ENCODE results near the gene CDH16.
"Not testable (repeated sequence)": the region's sequence is repeated elsewhere in the genome, so short reads cannot be mapped to it uniquely, and the experiment has no call there.

CDH16 gene

GRCh38 chr16:66910175-66910940 lies 8.3 kb downstream of the CDH16 start:
- peak; percentile 53 for DNase-seq

DNA sequence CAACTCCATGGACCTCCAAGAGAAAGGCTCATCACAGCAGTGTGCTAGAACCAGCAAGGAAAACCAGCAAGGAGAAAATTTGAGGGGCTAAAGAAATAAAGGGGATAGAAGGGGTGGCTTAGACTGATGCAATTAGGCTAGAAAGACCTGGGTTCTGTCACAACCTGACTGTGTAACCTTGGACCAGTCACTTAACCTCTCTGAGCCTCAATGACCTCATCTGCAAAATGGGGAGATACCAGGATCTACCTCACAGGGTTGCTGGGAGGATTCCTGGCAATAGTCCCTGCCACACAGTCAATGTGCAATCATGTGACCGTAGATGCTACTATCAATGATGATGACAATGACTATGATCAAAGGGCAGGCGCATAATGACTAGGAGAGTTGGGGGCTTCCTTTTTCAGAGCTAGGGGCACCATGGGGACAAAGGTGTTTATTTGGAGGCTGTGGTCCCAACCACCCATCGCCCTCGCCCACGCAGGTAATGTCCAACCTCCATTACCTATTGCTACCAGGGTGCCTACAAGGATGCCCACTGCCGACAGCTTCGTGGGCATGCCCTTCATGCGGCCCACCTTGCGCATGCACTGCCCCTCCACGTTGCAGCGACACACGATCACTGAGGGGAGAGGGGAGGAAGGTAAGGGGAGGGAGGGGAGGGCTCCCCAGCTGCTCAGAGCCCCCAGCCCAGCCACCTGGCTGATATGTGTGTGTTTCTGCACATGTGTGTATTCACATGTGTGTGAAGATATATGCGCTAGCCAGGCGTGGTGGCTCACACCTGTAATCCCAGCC lies 9.7 kb downstream of the CDH16 start:
- peak; percentile 17 for DNase-seq

GRCh38 chr16:66908116-66908515 lies 10.6 kb downstream of the CDH16 start:
- DNase-seq, result no peak

- peak; percentile 27 for DNase-seq
Observed at GRCh38 chr16:66906916-66907836, 11.5 kb downstream of the CDH16 start.

- DNase-seq, result peak; percentile 21
Observed at GRCh38 chr16:66905633-66906539, 12.8 kb downstream of the CDH16 start.

GRCh38 chr16:66904846-66905632 lies 13.6 kb downstream of the CDH16 start:
- DNase-seq, result peak; percentile 31

GRCh38 chr16:66904428-66904845 lies 14.2 kb downstream of the CDH16 start:
- DNase-seq, result peak; percentile 37

DNA sequence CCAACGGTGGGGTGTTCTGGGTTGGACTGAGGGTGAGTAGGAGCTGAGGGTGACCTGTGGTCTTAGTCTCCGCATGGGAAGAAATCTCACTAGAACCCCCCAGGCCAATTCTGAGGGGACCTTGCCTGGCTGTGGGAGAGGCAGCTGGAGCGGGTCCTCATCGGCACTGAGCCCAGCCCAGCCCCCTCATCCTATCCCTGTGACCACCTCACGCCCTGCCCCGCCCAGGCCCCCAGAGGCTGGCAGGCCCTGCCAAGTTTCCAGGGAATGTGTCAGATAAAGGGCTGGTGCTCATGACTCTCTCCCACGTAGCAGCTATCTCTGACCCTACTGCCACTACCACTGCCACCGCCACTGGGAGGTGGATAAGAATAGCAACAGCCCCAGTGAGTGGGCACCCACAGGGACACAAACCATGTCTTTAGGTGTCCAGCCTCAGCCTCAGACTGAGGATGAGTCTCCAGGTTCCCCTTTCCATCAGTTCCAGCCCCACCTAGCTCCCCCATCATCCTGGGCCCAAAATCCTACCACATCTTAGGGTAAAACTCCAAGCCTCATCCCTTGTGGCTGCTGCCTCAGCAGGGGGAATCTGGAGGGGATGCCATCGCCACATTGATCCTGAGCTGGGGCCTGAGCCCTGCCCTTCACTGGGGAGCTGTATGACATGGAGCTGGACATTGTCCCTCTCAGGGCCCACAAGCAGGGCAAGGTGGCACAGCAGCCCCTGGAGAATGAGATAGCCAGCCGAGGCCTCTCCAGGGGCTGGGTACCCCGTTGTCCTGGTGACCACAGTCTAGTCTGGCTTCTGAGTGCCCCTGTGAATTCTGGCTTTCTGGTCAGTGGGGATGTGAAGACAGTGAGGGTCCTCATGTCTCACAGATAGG lies 14.9 kb downstream of the CDH16 start:
- peak; percentile 40 for DNase-seq

GRCh38 chr16:66902648-66903543 lies 15.8 kb downstream of the CDH16 start:
- peak; percentile 28 for DNase-seq

- DNase-seq, result no peak
Observed at GRCh38 chr16:66901626-66902025, 17.1 kb downstream of the CDH16 start.

- no peak for DNase-seq
Observed at GRCh38 chr16:66900721-66901441, 17.8 kb downstream of the CDH16 start.

GRCh38 chr16:66899945-66900710 lies 18.6 kb downstream of the CDH16 start:
- DNase-seq, result peak; percentile 42

DNA sequence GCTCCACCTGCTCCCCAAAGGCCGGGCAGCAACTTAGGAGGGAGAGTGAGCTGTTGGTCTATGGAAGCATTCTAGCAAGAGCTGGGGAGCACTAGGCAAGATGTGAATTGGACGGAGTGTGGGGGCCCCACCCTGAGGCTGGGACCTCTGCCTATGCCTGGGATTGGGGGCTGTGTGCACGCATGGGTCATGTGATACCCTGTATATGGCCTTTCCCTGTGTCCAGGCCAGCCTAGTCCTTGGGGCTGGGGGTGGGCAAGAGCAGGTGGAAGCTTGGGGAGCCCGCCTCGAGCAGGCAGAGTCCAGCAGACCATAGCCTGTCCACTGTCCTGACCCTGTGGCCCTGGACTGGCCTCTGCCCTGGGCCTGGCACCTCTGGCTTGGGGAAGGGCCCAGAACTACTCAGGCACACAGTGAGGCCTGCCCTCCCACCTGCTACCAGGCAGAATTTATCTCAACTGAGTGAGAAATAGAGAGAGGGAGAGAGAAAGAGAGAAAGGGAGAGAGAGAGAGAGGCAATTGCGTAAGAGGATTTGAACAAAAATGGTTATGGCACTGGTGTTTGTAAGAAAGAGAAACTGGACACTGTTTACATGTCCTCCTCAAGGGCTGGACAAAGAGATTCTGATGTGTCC lies 19.3 kb downstream of the CDH16 start:
- DNase-seq, result peak; percentile 21

DNA sequence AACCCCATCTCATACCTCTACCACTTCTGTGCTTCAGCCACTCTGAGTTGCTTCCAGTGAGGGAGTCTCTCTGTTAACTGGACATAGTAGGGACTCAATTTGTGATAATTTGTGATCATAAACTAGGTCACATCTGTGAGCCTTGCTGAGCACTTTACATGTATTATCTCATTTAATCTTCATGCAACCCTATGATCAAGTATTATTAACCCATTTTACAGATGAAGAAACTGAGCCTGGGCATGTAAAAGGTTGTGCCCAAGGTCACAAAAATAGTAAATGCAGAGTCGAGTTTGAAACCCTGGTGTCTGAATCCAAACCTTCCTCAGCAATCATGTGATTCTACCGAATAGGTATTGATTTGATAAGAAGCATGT lies 19.8 kb downstream of the CDH16 start:
- no peak for DNase-seq

- no peak for DNase-seq
Observed at GRCh38 chr16:66898207-66898606, 20.5 kb downstream of the CDH16 start.

DNA sequence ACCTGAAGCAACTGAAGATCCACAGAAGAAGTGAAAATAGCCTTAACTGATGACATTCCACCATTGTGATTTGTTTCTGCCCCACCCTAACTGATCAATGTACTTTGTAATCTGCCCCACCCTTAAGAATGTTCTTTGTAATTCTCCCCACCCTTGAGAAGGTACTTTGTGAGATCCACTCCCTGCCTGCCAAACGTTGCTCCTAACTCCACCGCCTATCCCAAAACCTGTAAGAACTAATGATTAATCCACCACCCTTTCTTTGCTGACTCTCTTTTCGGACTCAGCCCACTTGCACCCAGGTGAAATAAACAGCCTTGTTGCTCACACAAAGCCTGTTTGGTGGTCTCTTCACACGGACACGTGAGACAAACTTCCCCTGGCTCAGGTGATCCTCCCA lies 22.0 kb downstream of the CDH16 start:
- DNase-seq, result not testable (repeated sequence)

- DNase-seq, result no peak
Observed at GRCh38 chr16:66895999-66896398, 22.7 kb downstream of the CDH16 start.
